Measurements from ENCODE around the gene FIGNL1.

- TF ChIP-seq EZH2 (IDR thresholded peaks at IDR 0.05; ENCODE audit: borderline replicate concordance, insufficient read depth, low read depth, low read length, poor library complexity, severe bottlenecking) (no peak), CTCF (IDR thresholded peaks at IDR 0.05) (no peak)
Observed at GRCh38 chr7:50427518-50427917, 22.6 kb downstream of the FIGNL1 start.

All from B cell (primary cell).